Stomach (tissue), 4 donors: Measurements from ENCODE around the gene SULT1C4.

Source experiments
- POLR2A ChIP-seq, 4 donors: fragments of 450-650 bp; IDR thresholded peaks; one replicate each; pipeline ENCODE4 v1.6.1; 2016; ENCODE audit warnings: antibody characterized with exemption in 4 of 4, control low read depth in 2 of 4, mild to moderate bottlenecking in 1 of 4, moderate library complexity in 1 of 4
- POLR2AphosphoS5 ChIP-seq, 3 donors: sonication (generic); formaldehyde crosslinking; IDR thresholded peaks; one replicate each; pipeline ENCODE4 v1.6.1; 2016; ENCODE audit warnings: antibody characterized with exemption in 3 of 3
- TF ChIP-seq, protein P1 (sequence below), 7 experiments: fragments of 450-650 bp in 4 of 7; fragments of 200-600 bp in 3 of 7; sonication (generic) in 3 of 7; IDR thresholded peaks; one replicate each; pipeline ENCODE4 v1.5.1; 2016 to 2019; ENCODE audit warnings: antibody characterized with exemption in 7 of 7, control low read depth in 2 of 7, mild to moderate bottlenecking in 1 of 7

- TF ChIP-seq, protein P1, sequence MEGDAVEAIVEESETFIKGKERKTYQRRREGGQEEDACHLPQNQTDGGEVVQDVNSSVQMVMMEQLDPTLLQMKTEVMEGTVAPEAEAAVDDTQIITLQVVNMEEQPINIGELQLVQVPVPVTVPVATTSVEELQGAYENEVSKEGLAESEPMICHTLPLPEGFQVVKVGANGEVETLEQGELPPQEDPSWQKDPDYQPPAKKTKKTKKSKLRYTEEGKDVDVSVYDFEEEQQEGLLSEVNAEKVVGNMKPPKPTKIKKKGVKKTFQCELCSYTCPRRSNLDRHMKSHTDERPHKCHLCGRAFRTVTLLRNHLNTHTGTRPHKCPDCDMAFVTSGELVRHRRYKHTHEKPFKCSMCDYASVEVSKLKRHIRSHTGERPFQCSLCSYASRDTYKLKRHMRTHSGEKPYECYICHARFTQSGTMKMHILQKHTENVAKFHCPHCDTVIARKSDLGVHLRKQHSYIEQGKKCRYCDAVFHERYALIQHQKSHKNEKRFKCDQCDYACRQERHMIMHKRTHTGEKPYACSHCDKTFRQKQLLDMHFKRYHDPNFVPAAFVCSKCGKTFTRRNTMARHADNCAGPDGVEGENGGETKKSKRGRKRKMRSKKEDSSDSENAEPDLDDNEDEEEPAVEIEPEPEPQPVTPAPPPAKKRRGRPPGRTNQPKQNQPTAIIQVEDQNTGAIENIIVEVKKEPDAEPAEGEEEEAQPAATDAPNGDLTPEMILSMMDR (IDR thresholded peaks at IDR 0.05), result no peak
- no peak for TF ChIP-seq POLR2AphosphoS5 (IDR thresholded peaks at IDR 0.05)
- TF ChIP-seq POLR2A (IDR thresholded peaks at IDR 0.05), result no peak
Measured at GRCh38 chr2:108348816-108349570, 28.8 kb upstream of the SULT1C4 start.
